CMK (cell line): Measurements from ENCODE around the gene PDZRN4.

ENCODE experiments used
- DNase-seq: peaks from one replicate; pipeline ENCODE4 v3.0.0-alpha.2; 2010; ENCODE audit warnings: low read depth

Gene PDZRN4

GRCh38 chr12:41459111-41459905 lies 271.2 kb downstream of the PDZRN4 start:
- no peak for DNase-seq

DNA sequence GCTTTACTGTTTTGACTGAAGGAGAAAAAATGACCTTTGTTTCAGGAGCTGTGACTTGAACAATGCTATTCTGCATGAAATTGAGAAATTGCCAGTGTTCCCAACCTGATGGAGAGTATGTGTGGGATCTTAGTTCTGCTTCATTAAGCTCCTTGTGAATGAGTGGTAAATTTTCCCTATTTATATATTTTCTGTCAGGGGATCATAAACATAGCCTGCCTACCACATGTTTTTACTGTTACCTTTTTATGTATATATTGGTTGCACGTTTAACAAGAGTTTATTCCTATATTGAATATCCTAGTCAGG lies 271.7 kb downstream of the PDZRN4 start:
- no peak for DNase-seq

- no peak for DNase-seq
These were observed 272.8 kb downstream of the PDZRN4 start for GRCh38 chr12:41460906-41461305.

DNA sequence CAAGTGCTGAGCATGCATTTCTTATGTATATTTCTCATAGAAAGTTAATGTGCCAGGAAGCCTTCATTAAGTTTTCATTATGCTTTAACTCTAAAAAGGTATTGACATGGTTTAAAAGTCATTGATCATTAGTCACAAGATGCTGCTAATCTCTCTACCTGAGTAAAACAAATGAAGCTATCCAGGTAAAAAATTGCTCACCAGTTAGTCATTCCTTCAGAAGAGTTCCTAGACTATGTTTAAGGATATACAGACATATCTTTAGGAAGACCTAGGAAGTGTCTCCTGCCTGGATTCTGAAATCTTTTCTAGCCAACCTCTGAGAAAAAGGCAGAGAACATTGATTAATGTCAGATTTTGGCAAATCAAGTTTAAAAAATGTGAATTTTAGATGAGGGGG lies 274.2 kb downstream of the PDZRN4 start:
- no peak for DNase-seq

DNA sequence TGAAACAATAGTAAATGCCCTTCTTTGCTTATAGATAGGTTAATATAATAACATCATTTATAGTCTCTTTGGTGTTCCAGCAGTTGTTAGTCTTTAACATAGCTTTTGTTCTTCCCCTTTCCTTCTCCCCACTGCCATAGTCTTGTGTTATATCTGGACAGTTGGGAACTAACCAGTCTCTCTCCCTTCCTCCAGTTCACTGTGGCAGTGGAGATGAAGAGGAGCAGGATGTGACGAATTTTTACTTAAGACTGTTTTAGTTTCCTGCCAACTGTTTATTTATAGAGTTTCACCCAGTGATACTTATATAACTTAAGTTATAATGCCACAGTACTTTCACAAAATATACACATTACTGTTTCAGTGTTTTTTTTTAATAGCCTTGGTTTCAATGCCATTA lies 277.4 kb downstream of the PDZRN4 start:
- DNase-seq: no peak

DNA sequence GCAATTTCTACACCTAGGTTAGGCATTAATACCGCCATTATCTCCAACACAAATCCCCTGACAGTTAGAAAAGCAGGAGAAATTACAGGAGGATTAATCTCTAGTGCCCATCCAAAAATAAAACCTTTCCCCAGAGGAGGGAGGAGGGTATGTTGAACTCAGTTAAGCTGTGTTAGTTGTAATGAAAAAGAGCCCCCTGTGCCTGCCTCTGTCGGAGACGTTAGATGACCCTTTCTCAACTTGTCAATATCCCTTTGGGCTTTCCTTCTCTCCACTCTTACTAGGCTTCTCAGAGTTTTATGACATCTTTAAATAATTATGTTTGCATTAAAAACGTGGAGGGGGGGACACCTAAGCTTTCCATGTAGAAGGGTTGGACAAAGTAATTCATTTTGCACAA lies 278.2 kb downstream of the PDZRN4 start:
- DNase-seq: no peak

DNA sequence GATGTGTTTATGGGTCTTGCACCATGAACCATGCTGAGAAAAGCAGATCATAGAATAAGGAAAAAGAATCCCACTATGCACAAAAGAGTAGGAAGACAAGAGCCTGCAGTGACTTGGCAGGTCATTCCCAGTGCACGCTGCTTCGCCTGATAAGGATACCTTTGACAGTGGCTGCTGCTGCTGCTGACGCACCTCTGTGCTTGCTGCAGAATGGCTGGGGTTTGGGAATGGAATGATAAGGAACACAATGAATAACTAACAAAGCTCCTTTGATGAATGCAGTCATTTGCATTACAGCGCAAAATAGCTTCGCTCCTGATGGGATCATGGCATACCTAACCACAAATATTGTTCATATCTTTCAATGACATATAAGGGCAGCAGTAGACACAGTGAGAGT lies 278.7 kb downstream of the PDZRN4 start:
- no peak for DNase-seq

GRCh38 chr12:41467591-41468325 lies 279.6 kb downstream of the PDZRN4 start:
- DNase-seq: no peak

DNA sequence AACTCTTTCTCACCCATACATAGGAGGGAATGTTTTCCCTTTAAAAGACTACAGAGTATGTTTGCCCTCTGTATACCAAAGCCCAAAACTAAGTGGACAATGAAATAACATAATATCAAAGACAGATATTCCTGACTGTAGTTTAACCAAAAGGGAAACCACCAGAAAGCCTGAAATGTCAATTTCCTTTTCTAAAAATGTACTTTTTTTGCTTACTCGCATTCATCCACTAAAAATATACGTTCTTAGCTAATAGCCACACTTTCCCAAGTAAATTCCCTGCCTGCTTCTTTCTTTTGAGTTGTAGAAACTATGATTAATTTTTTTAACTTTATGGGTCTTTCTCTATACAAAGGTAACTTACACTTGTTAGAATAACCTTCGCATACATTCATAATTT lies 280.2 kb downstream of the PDZRN4 start:
- DNase-seq: no peak

DNA sequence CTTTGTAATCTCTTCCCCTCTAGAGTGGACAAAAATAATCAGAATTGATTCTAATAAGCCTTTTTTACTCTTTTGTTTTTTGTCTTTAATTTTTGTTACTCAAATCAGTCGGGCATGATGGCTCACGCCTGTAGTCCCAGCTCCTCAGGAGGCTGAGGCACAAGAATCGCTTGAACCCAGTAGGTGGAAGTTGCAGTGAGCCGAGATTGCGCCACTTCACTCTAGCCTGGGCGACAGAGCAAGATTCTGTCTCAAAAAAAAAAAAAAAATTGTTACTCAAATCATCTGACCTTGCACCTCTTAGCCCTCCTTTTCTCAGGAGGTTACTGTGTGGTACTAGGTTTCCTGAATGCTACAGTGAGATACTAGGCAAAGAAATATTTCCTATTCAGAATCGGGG lies 280.6 kb downstream of the PDZRN4 start:
- DNase-seq: no peak

GRCh38 chr12:41473441-41473840 lies 285.3 kb downstream of the PDZRN4 start:
- no peak for DNase-seq

DNA sequence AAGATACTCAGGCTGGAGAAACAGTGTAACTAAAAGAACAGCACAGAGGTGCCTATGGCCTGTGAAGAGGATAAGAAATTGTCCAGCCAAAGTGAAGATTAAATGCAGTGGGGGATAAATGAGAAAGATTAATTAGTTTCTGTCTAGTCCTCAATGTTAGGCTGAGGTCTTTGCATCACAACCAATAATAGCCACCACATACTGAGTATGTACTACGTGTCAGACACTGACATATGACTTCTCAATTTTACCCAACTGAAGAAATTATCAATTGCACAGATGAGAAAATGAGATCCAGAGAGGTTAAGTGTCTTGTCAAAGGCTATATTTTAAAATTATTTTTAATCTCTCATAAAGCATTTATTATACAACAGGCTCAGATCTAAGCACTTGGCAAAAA lies 285.9 kb downstream of the PDZRN4 start:
- DNase-seq: no peak

- no peak for DNase-seq
These were observed 288.6 kb downstream of the PDZRN4 start for GRCh38 chr12:41476499-41477439.

DNA sequence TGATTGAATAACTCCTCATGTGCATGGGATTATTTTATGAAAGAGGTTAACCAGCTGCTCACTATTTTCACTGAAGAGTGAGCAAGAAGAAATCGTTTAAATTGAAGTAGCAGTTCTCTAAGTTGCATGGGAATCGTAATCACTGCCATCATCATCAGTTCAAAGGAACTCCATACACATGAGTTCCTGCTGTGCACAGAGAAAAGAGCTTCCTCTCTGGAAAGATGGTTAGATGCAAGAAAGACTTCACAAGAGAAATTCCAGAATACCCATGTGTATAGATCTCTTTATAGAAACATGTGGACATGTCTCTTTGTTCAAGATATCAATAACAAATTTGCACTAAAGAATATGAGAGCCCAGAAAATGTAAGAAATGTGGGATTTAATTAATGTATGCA lies 291.3 kb downstream of the PDZRN4 start:
- no peak for DNase-seq

- no peak for DNase-seq
These were observed 297.1 kb downstream of the PDZRN4 start for GRCh38 chr12:41485203-41485602.

DNA sequence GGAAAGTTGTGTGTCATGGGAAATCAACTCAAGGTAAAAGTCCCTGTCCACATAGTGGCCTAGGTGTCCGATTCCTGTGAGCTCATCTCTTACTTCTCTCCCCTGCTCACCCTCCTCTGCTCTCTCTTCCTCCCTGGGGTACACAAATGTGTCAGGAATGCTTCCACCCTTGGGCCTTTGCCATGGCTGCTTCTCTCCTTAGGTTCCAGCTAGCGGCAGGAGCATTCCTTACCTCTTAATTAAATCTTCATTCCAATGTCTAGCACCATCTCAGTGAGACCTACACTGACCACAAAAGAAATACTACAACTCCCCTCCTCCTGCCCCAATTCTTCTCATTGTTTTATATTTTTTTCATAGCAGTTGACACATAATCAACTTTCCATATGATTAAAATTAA lies 298.6 kb downstream of the PDZRN4 start:
- no peak for DNase-seq

- DNase-seq: no peak
These were observed 307.9 kb downstream of the PDZRN4 start for GRCh38 chr12:41496009-41496408.

- DNase-seq: no peak
These were observed 309.3 kb downstream of the PDZRN4 start for GRCh38 chr12:41497409-41497808.

DNA sequence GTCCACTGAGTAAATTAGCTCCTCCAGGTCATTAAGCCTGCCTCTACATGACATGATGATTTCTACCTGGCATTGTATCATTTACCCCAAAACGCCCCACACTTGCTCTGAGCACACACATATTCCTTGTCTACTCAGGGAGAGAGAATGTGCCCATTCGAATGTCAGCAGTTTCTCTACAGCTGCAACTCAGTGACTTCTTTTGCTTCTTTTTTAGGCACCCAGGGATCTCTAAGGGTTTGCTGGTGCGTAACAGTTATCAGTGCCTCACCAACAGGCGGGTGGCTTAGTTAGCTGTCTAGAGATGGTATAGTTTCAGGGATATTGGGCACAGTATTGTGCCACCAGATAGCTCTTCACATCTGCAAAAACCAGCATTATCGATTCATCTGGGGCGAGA lies 316.9 kb downstream of the PDZRN4 start:
- no peak for DNase-seq

DNA sequence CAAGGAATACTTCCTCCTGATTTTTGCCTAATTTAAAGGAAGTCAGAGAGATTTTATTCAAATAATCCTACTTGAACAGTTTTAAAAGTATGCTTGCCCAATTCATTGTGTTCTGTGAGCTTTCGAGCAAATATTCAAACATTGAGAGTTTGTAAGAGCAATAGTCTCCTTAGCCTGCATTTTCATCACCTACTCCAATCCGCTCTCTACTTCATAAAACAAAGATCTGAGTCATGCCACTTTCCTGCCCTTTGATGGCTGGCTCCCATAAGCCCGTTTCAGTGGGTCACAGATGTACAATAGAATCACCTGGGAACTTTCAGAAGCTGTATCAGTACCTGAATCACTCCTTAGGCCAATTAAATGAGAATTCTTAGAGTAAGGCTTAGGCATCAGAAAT lies 319.2 kb downstream of the PDZRN4 start:
- no peak for DNase-seq

DNA sequence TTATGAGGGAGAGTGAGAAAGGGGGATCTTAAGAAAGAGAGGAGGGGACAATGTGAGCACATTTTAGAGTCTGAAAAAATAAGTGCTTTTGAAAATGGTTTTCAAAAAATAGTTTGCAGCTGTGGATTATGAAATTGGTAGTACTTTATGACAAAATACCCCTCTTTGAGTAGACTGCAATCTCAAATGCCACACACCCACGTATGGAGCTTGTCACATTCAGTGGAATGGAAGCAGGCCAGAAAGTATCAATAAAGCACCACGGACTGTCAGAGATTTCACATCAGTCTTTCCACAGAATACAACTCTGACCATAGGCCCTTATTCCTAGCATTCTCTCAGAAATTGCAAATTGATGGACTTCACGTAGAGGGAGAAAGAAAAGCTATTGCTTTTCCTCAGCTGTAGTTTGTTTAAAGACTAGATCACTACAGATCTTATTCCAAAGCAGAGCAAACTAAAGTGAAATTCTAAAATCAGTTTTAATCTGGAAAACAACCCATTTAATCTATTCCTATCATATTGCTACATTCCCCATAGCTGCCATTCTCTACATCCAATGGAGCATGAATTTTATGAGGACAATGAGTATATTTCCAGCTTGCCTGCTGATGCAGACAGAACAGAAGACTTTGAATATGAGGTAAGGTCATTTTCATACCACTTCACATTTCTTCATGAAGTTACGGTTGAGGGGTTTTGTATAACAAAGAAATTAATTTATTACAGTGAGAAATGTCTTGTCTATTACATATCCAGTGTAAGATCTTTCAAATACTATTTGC lies 321.3 kb downstream of the PDZRN4 start:
- DNase-seq: no peak

- no peak for DNase-seq
These were observed 322.4 kb downstream of the PDZRN4 start for GRCh38 chr12:41510470-41510869.
